IPS-18a (cell line): ENCODE measurements around the gene MRPL54.
"Not testable (repeated sequence)": the region's sequence is repeated elsewhere in the genome, so short reads cannot be mapped to it uniquely, and the experiment has no call there.

Experiments
- H3K27ac ChIP-seq: one replicate; pipeline ENCODE4 v1.5.1; 2013; ENCODE audit warnings: low read length
- H3K27me3 ChIP-seq: one replicate; pipeline ENCODE4 v1.6.1; 2013; ENCODE audit warnings: mild to moderate bottlenecking, low read length; ENCODE audit not compliant: control insufficient read depth, insufficient read depth
- H3K36me3 ChIP-seq: one replicate; pipeline ENCODE4 v1.6.1; 2013; ENCODE audit warnings: low read depth, low read length; ENCODE audit not compliant: control insufficient read depth
- H3K4me1 ChIP-seq: one replicate; pipeline ENCODE4 v1.6.1; 2013; ENCODE audit warnings: low read depth, low read length; ENCODE audit not compliant: control insufficient read depth
- H3K4me3 ChIP-seq: one replicate; pipeline ENCODE4 v1.5.1; 2013; ENCODE audit warnings: low read length
- H3K9ac ChIP-seq: one replicate; pipeline ENCODE4 v1.6.1; 2013; ENCODE audit warnings: mild to moderate bottlenecking, low read length, moderate library complexity
- H3K9me3 ChIP-seq: one replicate; pipeline ENCODE4 v1.6.1; 2013; ENCODE audit warnings: low read depth, low read length; ENCODE audit not compliant: control insufficient read depth

MRPL54 gene

DNA sequence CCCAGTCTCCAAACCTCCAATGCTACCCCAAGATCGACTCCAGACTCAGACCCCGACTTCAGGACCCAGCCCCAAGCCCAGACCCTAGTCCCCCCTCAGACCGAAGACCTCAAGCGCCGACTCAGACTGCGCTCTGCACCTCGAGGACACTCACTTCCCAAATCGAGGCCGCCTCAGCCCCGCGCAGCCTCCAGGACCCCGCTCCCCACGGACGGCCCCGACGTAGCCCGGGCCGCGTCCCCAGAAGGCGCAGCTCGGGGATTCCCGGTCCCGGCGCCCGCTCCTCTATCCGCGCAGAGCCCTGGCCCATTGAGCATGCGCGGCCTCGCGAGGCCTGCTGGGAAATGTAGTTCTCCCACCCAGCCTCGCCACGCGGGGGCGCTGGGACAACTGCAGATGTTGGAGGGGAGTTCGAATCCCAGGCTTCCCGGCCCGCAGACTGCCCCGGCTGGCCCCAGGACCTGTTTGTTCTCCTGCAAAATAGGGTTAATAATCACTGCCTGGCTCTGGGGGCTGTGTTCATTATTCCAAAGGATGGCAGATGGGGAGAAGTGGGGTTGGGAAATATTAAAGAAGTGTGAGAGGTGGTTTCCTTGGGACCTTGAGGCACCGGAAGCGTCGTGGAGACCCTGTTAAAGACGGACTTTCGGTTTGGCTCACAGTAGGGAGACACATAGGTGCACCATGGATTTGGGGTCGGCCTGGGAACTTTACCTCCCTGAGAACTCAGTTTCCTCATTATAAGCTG lies 926 bp upstream of the MRPL54 start, which contains the start of gene APBA3:
Gene APBA3 (minus strand): TSS at position 311 of the 748 bp plus-strand sequence. CDS start 1,428 bp downstream, outside the sequence.
- Histone ChIP-seq H3K27ac (peak within 1 kb of the TSS; percentile 68), H3K36me3 (peaks cover 10% of the 10 kb centered on the region), H3K4me3 (peak within 1 kb of the TSS; percentile 99), H3K9me3 (no peaks in the 10 kb centered on the region), H3K27me3 (no peaks in the 10 kb centered on the region), H3K9ac (peak within 1 kb of the TSS; percentile 90), H3K4me1 (no peaks in the 10 kb centered on the region)

GRCh38 chr19:3762130-3762473 lies 380 bp upstream of the MRPL54 start:
- no peak overlapping the region for H3K27ac ChIP-seq
- peak overlapping the region; percentile 74 for H3K4me3 ChIP-seq
- H3K9ac ChIP-seq: peak overlapping the region; percentile 90

GRCh38 chr19:3765121-3765520 lies 2.6 kb downstream of the MRPL54 start:
- no peaks in the 10 kb centered on the region for H3K27me3 ChIP-seq
- no peak overlapping the region for H3K4me3 ChIP-seq
- H3K36me3 ChIP-seq: peaks cover 6% of the 10 kb centered on the region
- H3K9ac ChIP-seq: no peak overlapping the region
- H3K9me3 ChIP-seq: no peaks in the 10 kb centered on the region
- H3K4me1 ChIP-seq: no peaks in the 10 kb centered on the region
- no peak overlapping the region for H3K27ac ChIP-seq

More at GRCh38 chr19:3762130-3762473, 380 bp upstream of the MRPL54 start:
- Histone ChIP-seq H3K36me3 (peaks cover 11% of the 10 kb centered on the region), H3K4me1 (no peaks in the 10 kb centered on the region), H3K9me3 (no peaks in the 10 kb centered on the region), H3K27me3 (no peaks in the 10 kb centered on the region)

- not testable (repeated sequence) for H3K9me3 ChIP-seq, H3K27ac ChIP-seq, H3K36me3 ChIP-seq, H3K27me3 ChIP-seq, H3K9ac ChIP-seq, H3K4me1 ChIP-seq, H3K4me3 ChIP-seq
These were observed 3.3 kb downstream of the MRPL54 start for GRCh38 chr19:3765757-3766156.

- Histone ChIP-seq H3K27ac (no peak overlapping the region), H3K27me3 (no peaks in the 10 kb centered on the region), H3K9ac (no peak overlapping the region), H3K36me3 (peaks cover 6% of the 10 kb centered on the region), H3K4me1 (no peaks in the 10 kb centered on the region), H3K9me3 (no peaks in the 10 kb centered on the region), H3K4me3 (no peak overlapping the region)
These were observed 4.0 kb downstream of the MRPL54 start for GRCh38 chr19:3766520-3766919.

DNA sequence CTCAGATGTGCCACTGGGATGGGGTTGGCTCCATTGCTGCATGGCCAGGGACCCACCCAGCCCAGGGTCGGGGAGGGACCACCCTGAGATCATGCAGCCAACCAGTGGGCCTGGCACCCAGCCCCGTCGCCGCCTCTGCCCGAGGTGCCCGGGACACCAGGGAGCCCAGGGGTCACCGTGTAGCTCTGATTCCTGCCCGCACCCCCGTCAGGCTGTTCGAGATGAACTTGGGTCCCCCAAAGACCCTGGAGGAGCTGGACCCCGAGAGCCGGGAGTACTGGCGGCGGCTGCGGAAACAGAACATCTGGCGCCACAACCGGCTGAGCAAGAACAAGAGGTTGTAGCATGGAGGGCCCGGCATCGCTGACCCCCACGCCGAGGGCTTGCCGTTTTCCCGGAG lies 4.6 kb downstream of the MRPL54 start:
- Histone ChIP-seq H3K9ac (no peak overlapping the region), H3K4me3 (no peak overlapping the region), H3K27ac (no peak overlapping the region), H3K36me3 (peaks cover 6% of the 10 kb centered on the region), H3K4me1 (no peaks in the 10 kb centered on the region), H3K9me3 (no peaks in the 10 kb centered on the region), H3K27me3 (no peaks in the 10 kb centered on the region)

DNA sequence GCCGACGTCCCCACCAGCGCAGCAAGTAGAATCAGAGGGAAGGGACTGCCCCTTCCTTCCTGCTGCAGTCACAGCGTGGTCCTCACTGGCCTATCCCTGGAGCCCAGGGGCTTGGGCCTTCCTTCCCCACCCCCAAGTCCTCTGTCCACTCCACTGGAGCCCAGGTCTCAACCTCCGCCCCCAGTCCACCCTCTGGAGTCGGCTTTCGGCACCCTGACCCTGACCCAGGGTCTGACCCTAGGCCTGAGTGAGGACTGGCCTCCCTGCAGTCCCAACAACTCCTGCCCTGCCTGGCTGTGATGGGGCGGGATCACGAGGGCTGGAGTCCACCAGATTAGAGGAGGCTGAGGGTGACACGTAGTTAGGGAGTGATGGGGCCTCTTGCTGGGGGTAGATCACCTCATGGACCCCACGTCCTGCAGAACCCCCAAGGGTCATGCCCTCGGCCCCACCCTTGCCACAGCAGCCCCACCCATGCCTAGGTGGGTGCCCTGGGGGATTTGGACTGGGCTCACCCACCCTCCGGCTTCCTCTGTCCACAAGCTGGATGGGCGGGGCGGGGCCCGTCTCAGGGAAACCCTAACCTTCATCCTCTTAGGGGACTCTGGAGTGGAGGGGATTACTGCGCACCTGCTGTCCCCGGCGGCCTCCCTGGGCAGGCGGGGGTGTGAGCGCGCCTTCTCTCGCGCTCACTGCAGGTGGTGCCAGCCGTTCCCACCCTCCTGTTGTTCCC lies 5.7 kb downstream of the MRPL54 start:
- no peak overlapping the region for H3K27ac ChIP-seq
- no peak overlapping the region for H3K4me3 ChIP-seq

DNA sequence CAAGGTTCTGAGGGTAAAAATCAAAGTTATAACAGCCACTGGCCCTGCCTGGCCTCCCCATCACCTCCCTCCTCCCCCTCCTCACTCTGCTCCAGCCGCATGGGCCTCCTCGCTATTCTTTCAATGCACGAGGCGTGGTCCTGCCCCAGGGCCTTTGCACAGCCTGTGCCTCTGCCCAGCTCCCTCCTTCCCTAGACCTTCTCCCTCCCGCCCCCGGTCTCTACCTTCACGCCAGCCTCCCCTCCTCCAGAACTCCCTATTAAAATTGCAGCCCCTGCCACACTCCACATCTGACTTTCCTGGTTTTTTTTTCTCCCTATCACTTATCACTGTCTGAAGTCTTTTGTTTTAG lies 6.2 kb downstream of the MRPL54 start:
- no peak overlapping the region for H3K9ac ChIP-seq

More for the DNA sequence above, 5.7 kb downstream of the MRPL54 start:
- no peak overlapping the region for H3K9ac ChIP-seq
- peaks cover 6% of the 10 kb centered on the region for H3K36me3 ChIP-seq
- H3K9me3 ChIP-seq: no peaks in the 10 kb centered on the region
- no peaks in the 10 kb centered on the region for H3K27me3 ChIP-seq
- H3K4me1 ChIP-seq: no peaks in the 10 kb centered on the region

DNA sequence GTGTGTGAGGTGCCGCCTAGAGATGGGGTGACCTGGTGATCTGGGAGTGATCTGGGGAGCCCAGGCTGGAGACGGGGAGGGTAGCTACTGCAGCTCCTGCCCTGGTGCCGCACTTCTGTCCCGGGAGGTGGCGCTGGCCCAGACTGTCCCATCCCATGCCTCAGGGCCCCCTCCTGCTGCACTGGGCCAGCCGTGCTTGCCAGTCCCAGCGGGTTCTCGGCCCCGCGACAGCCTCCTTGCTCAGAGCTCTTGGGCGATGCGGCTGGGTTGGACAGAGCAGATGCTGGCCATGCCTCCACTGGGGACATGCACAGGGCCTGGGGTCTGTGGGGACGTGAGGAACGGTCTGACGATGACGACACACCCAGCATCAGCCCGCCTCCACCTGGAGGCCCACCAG lies 7.0 kb downstream of the MRPL54 start:
- Histone ChIP-seq H3K27me3 (no peaks in the 10 kb centered on the region), H3K36me3 (peaks cover 6% of the 10 kb centered on the region), H3K4me3 (no peak overlapping the region), H3K9ac (no peak overlapping the region), H3K4me1 (no peaks in the 10 kb centered on the region), H3K27ac (no peak overlapping the region), H3K9me3 (no peaks in the 10 kb centered on the region)

More for the DNA sequence above, 6.2 kb downstream of the MRPL54 start:
- H3K9me3 ChIP-seq: no peaks in the 10 kb centered on the region
- no peak overlapping the region for H3K4me3 ChIP-seq
- no peaks in the 10 kb centered on the region for H3K4me1 ChIP-seq
- peaks cover 6% of the 10 kb centered on the region for H3K36me3 ChIP-seq
- no peaks in the 10 kb centered on the region for H3K27me3 ChIP-seq
- H3K27ac ChIP-seq: no peak overlapping the region

DNA sequence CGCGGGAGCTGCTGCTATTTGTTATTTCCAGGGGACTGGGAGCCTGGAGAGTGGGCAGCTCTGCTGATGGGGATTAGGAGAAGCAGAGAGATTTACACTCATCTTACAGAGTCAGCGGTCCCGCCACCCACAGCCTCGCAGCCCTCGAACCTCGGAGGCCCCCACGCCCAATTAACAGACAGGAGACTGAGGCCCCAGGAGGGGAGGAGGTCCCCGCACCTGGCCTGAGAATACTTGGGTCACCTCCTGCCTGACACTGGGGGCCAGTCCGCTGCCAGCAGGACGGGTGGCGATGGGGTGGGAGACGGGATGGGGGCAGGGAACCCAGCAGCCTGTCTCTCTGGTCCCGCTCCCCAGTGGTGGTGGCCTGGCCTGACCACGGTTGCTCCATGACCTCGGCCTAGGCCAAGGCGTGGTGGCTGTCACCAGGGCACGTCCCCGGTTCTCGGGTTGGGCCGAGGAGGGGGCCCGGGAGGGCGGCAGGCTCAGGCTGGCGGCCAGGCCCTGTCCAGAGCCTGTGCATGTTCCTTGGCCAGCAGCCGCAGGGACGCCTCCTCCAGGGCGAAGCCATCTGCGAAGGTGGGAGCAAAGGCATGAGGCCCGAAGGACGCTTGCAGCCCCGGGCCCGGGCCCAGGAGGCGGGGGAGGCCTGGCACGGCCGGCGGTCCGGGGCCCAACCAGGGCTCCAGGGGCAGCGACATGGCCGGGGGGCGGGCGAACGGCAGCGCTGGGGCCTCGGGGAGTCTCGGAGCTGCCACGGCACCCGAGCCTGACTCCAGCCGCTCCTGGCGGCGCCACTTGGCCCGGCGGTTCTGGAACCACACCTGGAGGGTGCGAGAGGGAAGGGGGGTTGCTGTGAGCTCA lies 7.9 kb downstream of the MRPL54 start:
- peaks cover 3% of the 10 kb centered on the region for H3K36me3 ChIP-seq
- H3K27ac ChIP-seq: no peak overlapping the region
- H3K27me3 ChIP-seq: no peaks in the 10 kb centered on the region
- H3K4me3 ChIP-seq: no peak overlapping the region
- no peak overlapping the region for H3K9ac ChIP-seq
- H3K9me3 ChIP-seq: no peaks in the 10 kb centered on the region
- H3K4me1 ChIP-seq: no peaks in the 10 kb centered on the region
